Measurements from ENCODE around the gene RAB37.

Gene RAB37

GRCh38 chr17:74733365-74734122 lies 3.5 kb upstream of the RAB37 start:
- Histone ChIP-seq H2BK5ac (ENCODE audit: low read depth, low read length, poor library complexity) (no peak overlapping the region), H4K12ac (ENCODE audit: low read depth, low read length) (no peak overlapping the region), H3K27ac (ENCODE audit: low read depth, low read length) (no peak overlapping the region), H3K79me2 (ENCODE audit: control insufficient read depth, insufficient read depth, low read length, poor library complexity) (no peaks in the 10 kb centered on the region), H3K9ac (ENCODE audit: low read length) (no peak overlapping the region), H2BK120ac (ENCODE audit: insufficient read depth, low read length, poor library complexity) (no peak overlapping the region), H2BK12ac (ENCODE audit: low read length) (no peak overlapping the region), H3K23ac (ENCODE audit: low read length) (no peak overlapping the region), H4K8ac (ENCODE audit: low read depth, low read length) (no peak overlapping the region), H2AFZ (ENCODE audit: insufficient read depth, low read length, poor library complexity) (no peak overlapping the region), H3K27me3 (ENCODE audit: insufficient read depth, low read length) (peaks cover 18% of the 10 kb centered on the region), H3K18ac (ENCODE audit: low read length) (no peak overlapping the region), H3K36me3 (ENCODE audit: control insufficient read depth in 1 of 2, insufficient read depth in 2 of 2, low read length in 2 of 2) (no peaks in the 10 kb centered on the region), H3K4ac (ENCODE audit: low read depth, low read length) (no peak overlapping the region), H2AK5ac (ENCODE audit: low read length) (no peak overlapping the region), H4K91ac (ENCODE audit: low read depth, low read length) (no peak overlapping the region), H3K4me3 (ENCODE audit: low read depth, low read length) (peak overlapping the region; percentile 33), H3K9me3 (ENCODE audit: insufficient read depth, low read depth, low read length) (peaks cover 7% of the 10 kb centered on the region), H3K79me1 (ENCODE audit: low read length) (no peaks in the 10 kb centered on the region), H3K14ac (ENCODE audit: low read length) (no peak overlapping the region), H3K4me1 (ENCODE audit: control insufficient read depth in 1 of 2, insufficient read depth in 2 of 2, low read length in 2 of 2) (peaks cover 9 to 11% of the 10 kb centered on the region in 2 experiments), H3K4me2 (ENCODE audit: low read length) (no peak overlapping the region)
- no CpG with 5 or more reads among the region's 9 CpGs for WGBS (ENCODE audit: extremely low coverage, insufficient coverage, insufficient read length)
- DNase-seq, result no peak

GRCh38 chr17:74734256-74734655 lies 2.8 kb upstream of the RAB37 start:
- no peak overlapping the region for H4K8ac ChIP-seq (ENCODE audit: low read depth, low read length)
- H4K91ac ChIP-seq (ENCODE audit: low read depth, low read length), result no peak overlapping the region
- no peak overlapping the region for H3K4me2 ChIP-seq (ENCODE audit: low read length)
- no CpG with 5 or more reads among the region's 3 CpGs for WGBS (ENCODE audit: extremely low coverage, insufficient coverage, insufficient read length)
- H3K14ac ChIP-seq (ENCODE audit: low read length), result no peak overlapping the region
- no peak overlapping the region for H3K18ac ChIP-seq (ENCODE audit: low read length)
- H3K79me1 ChIP-seq (ENCODE audit: low read length), result no peaks in the 10 kb centered on the region
- no peak overlapping the region for H3K4ac ChIP-seq (ENCODE audit: low read depth, low read length)
- no peak for DNase-seq
- H4K12ac ChIP-seq (ENCODE audit: low read depth, low read length), result no peak overlapping the region
- H3K36me3 ChIP-seq (ENCODE audit: control insufficient read depth in 1 of 2, insufficient read depth in 2 of 2, low read length in 2 of 2), result no peaks in the 10 kb centered on the region
- no peak overlapping the region for H2BK120ac ChIP-seq (ENCODE audit: insufficient read depth, low read length, poor library complexity)
- H3K4me1 ChIP-seq (ENCODE audit: control insufficient read depth in 1 of 2, insufficient read depth in 2 of 2, low read length in 2 of 2), result peaks cover 9 to 11% of the 10 kb centered on the region in 2 experiments
- no peak overlapping the region for H3K23ac ChIP-seq (ENCODE audit: low read length)
- no peak overlapping the region for H2BK5ac ChIP-seq (ENCODE audit: low read depth, low read length, poor library complexity)
- H2BK12ac ChIP-seq (ENCODE audit: low read length), result no peak overlapping the region
- no peak overlapping the region for H3K9ac ChIP-seq (ENCODE audit: low read length)
- H3K9me3 ChIP-seq (ENCODE audit: insufficient read depth, low read depth, low read length), result peaks cover 7% of the 10 kb centered on the region
- H3K27me3 ChIP-seq (ENCODE audit: insufficient read depth, low read length), result peaks cover 18% of the 10 kb centered on the region
- H3K27ac ChIP-seq (ENCODE audit: low read depth, low read length), result no peak overlapping the region
- H3K79me2 ChIP-seq (ENCODE audit: control insufficient read depth, insufficient read depth, low read length, poor library complexity), result no peaks in the 10 kb centered on the region
- no peak overlapping the region for H2AK5ac ChIP-seq (ENCODE audit: low read length)
- H2AFZ ChIP-seq (ENCODE audit: insufficient read depth, low read length, poor library complexity), result no peak overlapping the region
- H3K4me3 ChIP-seq (ENCODE audit: low read depth, low read length), result no peak overlapping the region

GRCh38 chr17:74737299-74738050 lies 419 bp downstream of the RAB37 start:
- Histone ChIP-seq H4K91ac (ENCODE audit: low read depth, low read length) (no peak overlapping the region), H3K4me1 (ENCODE audit: control insufficient read depth in 1 of 2, insufficient read depth in 2 of 2, low read length in 2 of 2) (peaks cover 11 to 15% of the 10 kb centered on the region in 2 experiments), H4K12ac (ENCODE audit: low read depth, low read length) (no peak overlapping the region), H3K79me1 (ENCODE audit: low read length) (no peaks in the 10 kb centered on the region), H3K23ac (ENCODE audit: low read length) (no peak overlapping the region), H2BK5ac (ENCODE audit: low read depth, low read length, poor library complexity) (no peak overlapping the region), H2BK12ac (ENCODE audit: low read length) (no peak overlapping the region), H3K14ac (ENCODE audit: low read length) (no peak overlapping the region), H3K9me3 (ENCODE audit: insufficient read depth, low read depth, low read length) (peaks cover 4% of the 10 kb centered on the region), H3K4me2 (ENCODE audit: low read length) (peak overlapping the region; percentile 61), H3K18ac (ENCODE audit: low read length) (no peak overlapping the region), H2BK120ac (ENCODE audit: insufficient read depth, low read length, poor library complexity) (no peak overlapping the region), H3K4me3 (ENCODE audit: low read depth, low read length) (peak overlapping the region; percentile 45), H3K9ac (ENCODE audit: low read length) (no peak overlapping the region), H2AFZ (ENCODE audit: insufficient read depth, low read length, poor library complexity) (peak overlapping the region; percentile 8), H3K4ac (ENCODE audit: low read depth, low read length) (no peak overlapping the region), H3K27me3 (ENCODE audit: insufficient read depth, low read length) (peaks cover 18% of the 10 kb centered on the region), H2AK5ac (ENCODE audit: low read length) (no peak overlapping the region), H4K8ac (ENCODE audit: low read depth, low read length) (no peak overlapping the region), H3K79me2 (ENCODE audit: control insufficient read depth, insufficient read depth, low read length, poor library complexity) (no peaks in the 10 kb centered on the region), H3K27ac (ENCODE audit: low read depth, low read length) (no peak overlapping the region), H3K36me3 (ENCODE audit: control insufficient read depth in 1 of 2, insufficient read depth in 2 of 2, low read length in 2 of 2) (no peaks in the 10 kb centered on the region)
- no peak for DNase-seq
- WGBS (ENCODE audit: extremely low coverage, insufficient coverage, insufficient read length), result no CpG with 5 or more reads among the region's 38 CpGs

- no peak overlapping the region for H3K4me2 ChIP-seq (ENCODE audit: low read length)
- H3K9me3 ChIP-seq (ENCODE audit: insufficient read depth, low read depth, low read length), result peaks cover 4% of the 10 kb centered on the region
- H3K36me3 ChIP-seq (ENCODE audit: control insufficient read depth in 1 of 2, insufficient read depth in 2 of 2, low read length in 2 of 2), result no peaks in the 10 kb centered on the region
- H3K18ac ChIP-seq (ENCODE audit: low read length), result no peak overlapping the region
- peaks cover 11 to 15% of the 10 kb centered on the region in 2 experiments for H3K4me1 ChIP-seq (ENCODE audit: control insufficient read depth in 1 of 2, insufficient read depth in 2 of 2, low read length in 2 of 2)
- no peaks in the 10 kb centered on the region for H3K79me2 ChIP-seq (ENCODE audit: control insufficient read depth, insufficient read depth, low read length, poor library complexity)
- H3K79me1 ChIP-seq (ENCODE audit: low read length), result no peaks in the 10 kb centered on the region
- no peak overlapping the region for H3K23ac ChIP-seq (ENCODE audit: low read length)
- no CpG with 5 or more reads among the region's 16 CpGs for WGBS (ENCODE audit: extremely low coverage, insufficient coverage, insufficient read length)
- DNase-seq, result no peak
- no peak overlapping the region for H3K4me3 ChIP-seq (ENCODE audit: low read depth, low read length)
- no peak overlapping the region for H3K14ac ChIP-seq (ENCODE audit: low read length)
- H4K12ac ChIP-seq (ENCODE audit: low read depth, low read length), result no peak overlapping the region
- no peak overlapping the region for H2AK5ac ChIP-seq (ENCODE audit: low read length)
- H3K27me3 ChIP-seq (ENCODE audit: insufficient read depth, low read length), result peaks cover 18% of the 10 kb centered on the region
- H2AFZ ChIP-seq (ENCODE audit: insufficient read depth, low read length, poor library complexity), result no peak overlapping the region
- H4K8ac ChIP-seq (ENCODE audit: low read depth, low read length), result no peak overlapping the region
- no peak overlapping the region for H2BK12ac ChIP-seq (ENCODE audit: low read length)
- H4K91ac ChIP-seq (ENCODE audit: low read depth, low read length), result no peak overlapping the region
- no peak overlapping the region for H2BK5ac ChIP-seq (ENCODE audit: low read depth, low read length, poor library complexity)
- no peak overlapping the region for H3K27ac ChIP-seq (ENCODE audit: low read depth, low read length)
- no peak overlapping the region for H2BK120ac ChIP-seq (ENCODE audit: insufficient read depth, low read length, poor library complexity)
- H3K4ac ChIP-seq (ENCODE audit: low read depth, low read length), result no peak overlapping the region
- no peak overlapping the region for H3K9ac ChIP-seq (ENCODE audit: low read length)
Observed at GRCh38 chr17:74738051-74738996, 1.3 kb downstream of the RAB37 start.
